ENCODE data around the gene SLC26A4.

SLC26A4 gene

DNA sequence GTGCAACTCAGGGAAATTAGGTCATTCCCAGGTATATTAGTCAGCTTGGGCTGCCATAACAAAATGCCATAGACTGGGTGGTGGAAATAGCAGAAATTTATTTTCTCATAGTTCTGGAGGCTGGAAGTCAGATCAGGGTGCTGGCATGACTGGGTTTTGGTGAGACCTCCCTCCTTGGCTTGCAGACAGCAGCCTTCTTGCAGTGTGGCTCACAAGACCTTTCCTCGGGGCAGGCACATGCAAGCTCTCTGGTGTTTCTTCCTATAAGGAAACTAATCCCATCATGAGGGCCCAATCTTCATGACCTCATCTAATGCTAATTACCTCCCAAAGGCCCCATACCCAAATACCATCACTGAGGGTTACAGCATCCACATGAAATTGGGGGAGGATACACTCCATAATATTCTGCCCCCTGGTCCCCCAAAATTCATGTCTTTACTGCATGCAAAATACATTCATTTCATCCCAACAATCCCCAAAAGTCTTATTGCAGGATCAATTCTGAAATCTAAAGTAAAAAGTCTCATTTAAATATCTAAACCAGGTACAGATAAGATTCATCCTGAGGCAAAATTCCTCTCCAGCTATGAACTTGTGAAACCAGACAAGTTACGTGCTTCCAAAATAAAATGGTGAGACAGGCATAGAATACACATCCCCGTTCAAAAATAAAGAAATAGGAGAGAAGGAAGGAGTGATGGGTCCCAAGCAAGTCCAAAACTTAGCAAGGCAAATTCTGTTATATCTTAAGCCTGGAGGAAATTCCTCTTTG is 65.9 kb downstream of the SLC26A4 start:
- TF ChIP-seq GATA3 (IDR thresholded peaks at IDR 0.05; ENCODE audit: low read depth, low read length), result no peak
- TF ChIP-seq GATA2 (IDR thresholded peaks at IDR 0.05; ENCODE audit: low read depth, low read length), result no peak

DNA sequence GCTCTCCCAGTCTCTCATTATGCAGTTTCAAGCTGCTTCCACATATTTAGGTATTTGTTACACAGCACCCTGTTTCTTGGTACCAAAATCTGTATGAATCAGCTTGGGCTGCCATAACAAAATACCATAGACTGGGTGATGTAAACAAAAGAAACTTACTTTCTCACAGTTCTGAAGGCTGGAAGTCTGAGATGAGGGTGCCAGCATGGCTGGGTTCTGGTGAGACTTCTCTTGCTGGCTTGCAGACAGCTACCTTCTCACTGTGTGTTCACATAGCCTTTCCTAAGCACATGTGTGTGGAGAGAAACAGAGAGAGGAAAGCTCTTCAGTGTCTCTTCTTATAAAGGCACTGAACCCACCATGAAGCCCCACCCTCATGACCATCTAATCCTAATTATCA is 67.6 kb downstream of the SLC26A4 start:
- TF ChIP-seq GATA3 (IDR thresholded peaks at IDR 0.05; ENCODE audit: low read depth, low read length) (no peak), GATA2 (IDR thresholded peaks at IDR 0.05; ENCODE audit: low read depth, low read length) (no peak)

DNA sequence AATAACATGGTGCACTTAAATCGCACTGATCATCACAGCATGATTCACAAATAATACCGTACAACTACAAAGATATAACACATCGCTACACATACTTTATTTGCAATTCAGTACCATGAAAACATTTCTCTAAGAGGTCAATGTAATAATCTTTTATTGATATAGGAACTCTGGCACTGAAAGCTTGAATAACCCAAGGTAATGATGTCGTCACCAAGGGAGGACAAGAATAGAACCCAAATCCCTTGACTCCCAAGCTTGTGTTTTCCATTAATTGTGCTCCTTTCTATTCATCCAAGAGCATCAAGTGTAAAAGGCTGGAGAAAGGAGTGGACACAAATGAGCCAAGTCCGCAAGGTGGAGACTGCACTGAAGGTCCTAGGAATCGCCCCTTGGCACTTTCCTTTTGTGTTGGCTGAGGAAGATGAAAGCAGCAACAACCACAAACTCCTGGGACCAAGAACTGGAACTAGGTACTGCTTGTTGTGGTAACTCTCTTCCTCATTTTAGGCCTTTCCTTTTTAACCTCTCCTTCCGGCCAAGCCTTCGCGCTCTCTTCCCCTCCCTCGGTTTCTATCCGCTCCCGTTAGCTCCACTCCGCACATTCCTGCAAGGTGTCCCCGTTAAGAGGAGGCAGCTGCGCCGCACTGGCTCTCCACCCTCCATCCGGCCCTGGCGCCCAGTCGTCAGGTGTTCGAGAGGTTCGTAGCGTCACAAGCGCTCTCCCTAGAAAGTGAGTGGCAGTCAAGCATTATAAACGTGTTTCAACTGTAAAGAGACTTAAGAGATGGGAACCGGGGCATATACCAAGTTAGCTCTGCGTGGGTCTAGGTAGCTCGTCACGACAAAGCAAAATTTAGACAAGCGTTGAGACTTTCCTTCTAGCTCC is 82.3 kb downstream of the SLC26A4 start:
- TF ChIP-seq GATA3 (IDR thresholded peaks at IDR 0.05; ENCODE audit: low read depth, low read length) (no peak), GATA2 (IDR thresholded peaks at IDR 0.05; ENCODE audit: low read depth, low read length) (no peak)

DNA sequence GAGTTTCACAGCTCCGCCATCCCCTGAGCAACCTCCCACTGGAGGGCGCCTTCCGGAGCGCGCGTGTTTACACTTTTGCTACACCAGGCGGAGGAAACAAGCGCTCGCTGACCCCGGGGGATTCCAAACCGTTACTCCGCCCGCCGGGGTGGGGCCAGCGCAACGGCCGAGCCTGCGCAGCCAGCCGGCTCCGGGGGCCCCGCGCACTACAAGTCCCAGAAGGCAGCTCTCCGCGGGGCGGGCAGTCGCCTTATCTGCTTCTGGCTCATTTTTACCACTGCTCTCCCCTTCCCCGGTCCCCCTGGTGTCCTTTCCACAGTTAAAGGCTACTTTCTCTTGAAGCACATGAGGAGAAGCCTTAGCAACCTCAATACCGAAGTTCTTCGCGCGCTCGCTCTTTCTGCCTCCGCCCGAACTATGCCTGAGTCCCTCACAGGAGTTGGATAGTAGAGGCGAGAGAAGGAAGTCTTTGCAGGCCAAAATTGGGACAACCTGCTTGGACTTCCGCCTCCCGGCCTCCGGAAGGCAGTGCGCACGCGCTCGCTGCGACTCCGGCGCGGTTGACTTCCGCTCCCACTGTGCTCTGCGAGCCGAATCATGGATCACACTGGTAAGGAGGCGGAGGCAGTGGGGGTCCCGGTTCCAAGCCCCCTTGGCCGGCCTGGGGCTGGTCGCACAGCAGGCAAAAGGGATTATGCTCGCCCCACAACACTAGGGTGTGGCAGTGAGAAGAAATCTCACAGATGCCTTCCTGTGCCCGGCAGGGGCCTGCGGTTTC is 83.1 kb downstream of the SLC26A4 start, which contains the start of gene CBLL1:
CBLL1 (plus strand) TSS at position 576 of the 778 bp plus-strand sequence; CDS start at position 598, 22 bp downstream.
- TF ChIP-seq GATA3 (IDR thresholded peaks at IDR 0.05; ENCODE audit: low read depth, low read length) (no peak), GATA2 (IDR thresholded peaks at IDR 0.05; ENCODE audit: low read depth, low read length) (peak; percentile 94)

DNA sequence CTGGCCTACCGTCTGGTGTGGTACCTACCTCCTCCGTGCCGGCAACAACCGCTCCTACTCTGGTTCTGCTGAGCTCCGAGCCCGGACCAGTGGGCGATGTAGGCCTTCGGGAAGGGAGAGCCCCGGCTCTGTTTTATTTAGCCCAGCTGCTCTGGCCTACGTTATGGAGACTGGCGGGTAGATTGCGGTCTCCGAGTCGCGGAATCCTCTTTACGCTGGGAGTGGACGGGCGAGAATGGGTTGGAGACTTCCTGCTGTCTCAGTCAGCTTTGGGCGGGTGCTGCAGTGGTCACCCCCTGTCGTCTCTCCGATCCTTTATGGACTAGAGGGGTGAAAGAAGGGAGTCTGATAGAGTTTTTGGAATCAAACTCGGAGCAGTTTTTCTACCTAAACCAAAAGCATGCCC is 83.7 kb downstream of the SLC26A4 start:
- TF ChIP-seq GATA3 (IDR thresholded peaks at IDR 0.05; ENCODE audit: low read depth, low read length) (no peak), GATA2 (IDR thresholded peaks at IDR 0.05; ENCODE audit: low read depth, low read length) (no peak)

DNA sequence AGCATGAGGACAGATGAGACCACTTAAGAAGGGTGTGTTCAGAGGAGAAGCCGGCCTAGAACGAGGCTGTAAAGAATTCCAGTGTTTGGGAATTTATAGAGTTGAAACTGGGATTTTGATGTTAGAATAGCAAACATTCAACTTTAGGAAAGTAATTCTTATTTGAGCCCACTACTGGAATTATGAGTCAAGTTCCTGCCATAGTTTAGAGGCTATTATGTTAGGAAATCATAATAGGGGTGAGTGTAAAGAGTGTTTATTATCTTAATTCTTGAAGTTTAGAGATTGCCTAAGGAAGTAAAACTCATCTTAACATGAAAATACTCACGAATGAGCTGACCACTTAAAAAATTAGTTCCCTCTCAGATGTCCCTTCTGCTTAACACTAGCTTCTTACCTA is 85.4 kb downstream of the SLC26A4 start:
- TF ChIP-seq GATA2 (IDR thresholded peaks at IDR 0.05; ENCODE audit: low read depth, low read length) (no peak), GATA3 (IDR thresholded peaks at IDR 0.05; ENCODE audit: low read depth, low read length) (no peak)

DNA sequence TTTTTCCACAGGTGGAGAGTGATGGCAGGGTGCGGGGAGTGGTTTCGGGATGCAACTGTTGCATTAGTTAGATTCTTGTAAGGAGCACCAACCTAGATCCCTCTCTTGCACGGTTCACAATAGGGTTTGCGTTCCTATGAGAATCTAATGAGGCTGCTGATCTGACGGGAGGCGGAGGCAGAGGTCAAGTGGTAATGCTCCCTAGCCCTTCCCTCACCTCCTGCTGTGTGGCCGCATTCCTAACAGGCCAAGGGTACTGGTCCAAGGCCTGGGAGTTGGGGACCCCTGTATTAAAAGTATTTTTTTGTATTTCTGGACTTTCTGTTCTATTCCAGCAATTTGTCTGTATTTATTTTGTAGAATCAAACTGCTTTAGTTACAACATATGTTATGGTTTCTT is 90.5 kb downstream of the SLC26A4 start:
- TF ChIP-seq GATA3 (IDR thresholded peaks at IDR 0.05; ENCODE audit: low read depth, low read length) (no peak), GATA2 (IDR thresholded peaks at IDR 0.05; ENCODE audit: low read depth, low read length) (no peak)

DNA sequence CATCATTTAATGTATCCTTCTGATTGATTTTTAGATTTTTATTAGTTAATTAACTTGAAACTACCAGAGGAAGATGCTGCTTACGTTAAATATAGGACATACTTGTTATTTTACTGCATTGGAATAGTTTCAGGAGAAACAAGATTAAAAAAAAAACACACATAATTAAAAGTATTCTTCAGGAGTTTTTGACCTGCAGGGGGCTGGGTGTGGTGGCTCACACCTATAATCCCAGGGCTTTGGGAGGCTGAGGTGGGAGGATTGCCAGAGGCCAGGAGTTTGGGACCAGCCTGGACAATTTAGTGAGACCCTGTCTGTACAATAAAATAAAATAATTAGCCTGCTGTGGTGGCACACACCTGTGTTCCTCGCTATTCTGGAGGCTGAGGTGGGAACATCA is 94.0 kb downstream of the SLC26A4 start:
- TF ChIP-seq GATA2 (IDR thresholded peaks at IDR 0.05; ENCODE audit: low read depth, low read length) (no peak), GATA3 (IDR thresholded peaks at IDR 0.05; ENCODE audit: low read depth, low read length) (no peak)

DNA sequence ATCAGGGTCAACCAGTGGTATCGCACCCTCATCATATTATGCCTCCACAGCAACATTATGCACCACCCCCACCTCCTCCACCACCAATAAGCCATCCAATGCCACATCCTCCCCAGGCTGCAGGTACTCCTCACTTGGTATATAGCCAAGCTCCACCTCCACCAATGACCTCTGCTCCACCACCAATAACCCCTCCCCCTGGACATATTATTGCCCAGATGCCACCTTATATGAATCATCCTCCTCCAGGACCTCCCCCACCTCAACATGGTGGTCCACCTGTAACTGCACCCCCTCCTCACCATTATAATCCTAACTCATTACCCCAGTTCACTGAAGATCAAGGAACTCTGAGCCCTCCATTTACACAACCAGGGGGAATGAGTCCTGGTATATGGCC is 98.0 kb downstream of the SLC26A4 start:
- TF ChIP-seq GATA3 (IDR thresholded peaks at IDR 0.05; ENCODE audit: low read depth, low read length), result no peak
- TF ChIP-seq GATA2 (IDR thresholded peaks at IDR 0.05; ENCODE audit: low read depth, low read length), result no peak

DNA sequence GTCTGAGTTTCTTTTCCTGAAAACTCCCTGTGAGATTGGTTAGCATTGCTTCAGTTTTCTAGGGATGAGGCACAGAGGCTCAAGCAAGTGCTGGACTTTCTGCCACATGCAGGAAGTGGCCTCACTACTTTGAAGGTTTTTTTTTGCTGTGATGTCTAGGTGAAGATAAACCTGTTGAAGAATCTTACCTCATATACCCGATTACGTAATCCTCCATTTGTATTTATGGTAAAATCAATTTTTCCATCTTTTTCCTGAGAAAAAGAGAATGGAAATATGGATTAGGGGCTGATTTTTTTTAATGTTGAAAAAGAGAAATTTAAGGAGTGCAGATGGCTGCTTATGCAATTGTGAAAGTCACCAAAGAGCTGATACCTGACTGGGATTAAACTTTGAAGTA is 106.8 kb downstream of the SLC26A4 start:
- TF ChIP-seq GATA3 (IDR thresholded peaks at IDR 0.05; ENCODE audit: low read depth, low read length), result no peak
- TF ChIP-seq GATA2 (IDR thresholded peaks at IDR 0.05; ENCODE audit: low read depth, low read length), result no peak

Data from SH-SY5Y (cell line).